B cell (primary cell): Measurements from ENCODE around the gene ST8SIA3. TPM values are rescaled to one million over a fixed set of nuclear protein-coding genes. Genes with fewer than 3 reads are reported as not detected.

Experiments
- ATAC-seq: fragments of 200-7000 bp; cut with Tn5 transposase; one replicate; pipeline ENCODE4 v1.10.0; 2021; ENCODE audit warnings: low read depth, mild to moderate bottlenecking, moderate number of reproducible peaks, moderate library complexity
- CTCF ChIA-PET: fragments of 350-600 bp; sonication (Branson Sonifier 250); formaldehyde crosslinking; loops from one replicate; lab custom pipeline; 2021; ENCODE audit warnings: antibody characterized with exemption, inconsistent platforms; lab: Charles Lee
- POLR2A ChIA-PET: fragments of 350-600 bp; sonication (Branson Sonifier 250); formaldehyde crosslinking; loops from one replicate; lab custom pipeline; 2021; ENCODE audit warnings: antibody characterized with exemption; lab: Charles Lee
- DNase-seq: peaks from one replicate; pipeline ENCODE4 v3.0.0; 2013
- H2AFZ ChIP-seq: 2 replicates; pipeline ENCODE4 v1.6.1; 2012; ENCODE audit warnings: mild to moderate bottlenecking, low read depth, low read length; ENCODE audit not compliant: insufficient read depth, poor library complexity, severe bottlenecking
- H3K27ac ChIP-seq, 2 donors: 1 replicate in 1 of 2; 2 replicates in 1 of 2; pipeline ENCODE4 v1.5.1; 2012 to 2013; ENCODE audit warnings: low read length in 2 of 2, mild to moderate bottlenecking in 2 of 2, moderate library complexity in 1 of 2
- H3K27me3 ChIP-seq, 4 experiments: fragments of 200-600 bp in 1 of 4; sonication (generic) in 1 of 4; replicated peaks in 1 of 4; 1 replicate in 2 of 4; 2 replicates in 2 of 4; pipeline versions ENCODE4 v1.6.1 to v1.7.0; 2013 to 2016; ENCODE audit warnings: low read length in 3 of 4, mild to moderate bottlenecking in 2 of 4, mixed read lengths in 1 of 4, moderate library complexity in 1 of 4; ENCODE audit not compliant: insufficient read depth in 4 of 4, control insufficient read depth in 3 of 4; ENCODE audit errors: control extremely low read depth in 1 of 4
- H3K36me3 ChIP-seq, 2 experiments: replicated peaks in 1 of 2; 1 replicate in 1 of 2; 2 replicates in 1 of 2; pipeline versions ENCODE4 v1.6.1 to v1.7.1; 2013; ENCODE audit warnings: low read length in 1 of 2; ENCODE audit not compliant: insufficient read depth in 2 of 2, control insufficient read depth in 1 of 2; ENCODE audit errors: control extremely low read depth in 1 of 2, extremely low read depth in 1 of 2
- H3K4me1 ChIP-seq, 2 donors: fragments of 200-600 bp in 1 of 2; sonication (generic) in 1 of 2; 1 replicate in 1 of 2; 2 replicates in 1 of 2; pipeline versions ENCODE4 v1.5.1 to v1.6.1; 2013 to 2017; ENCODE audit warnings: low read length in 2 of 2; ENCODE audit not compliant: control insufficient read depth in 2 of 2, insufficient read depth in 2 of 2
- H3K4me2 ChIP-seq: replicated peaks from 2 replicates; pipeline ENCODE3; 2012; ENCODE audit warnings: mild to moderate bottlenecking, low read depth, low read length; ENCODE audit not compliant: poor library complexity, severe bottlenecking
- H3K4me3 ChIP-seq, 5 experiments: fragments of 200-600 bp in 1 of 5; sonication (generic) in 1 of 5; 1 replicate in 3 of 5; 2 replicates in 2 of 5; pipeline versions ENCODE4 v1.5.1 to v1.7.0; 2011 to 2016; ENCODE audit warnings: low read length in 4 of 5, mild to moderate bottlenecking in 4 of 5, low read depth in 2 of 5, control low read depth in 1 of 5, moderate library complexity in 1 of 5; ENCODE audit not compliant: insufficient read depth in 1 of 5; ENCODE audit errors: control extremely low read depth in 1 of 5, extremely low read depth in 1 of 5
- H3K79me2 ChIP-seq: fragments of 200-600 bp; sonication (generic); one replicate; pipeline ENCODE4 v1.6.0; 2016; ENCODE audit warnings: low read length; ENCODE audit not compliant: control insufficient read depth, insufficient read depth
- H3K9ac ChIP-seq: fragments of 200-600 bp; sonication (generic); 2 replicates; pipeline ENCODE4 v1.6.1; 2017; ENCODE audit warnings: mild to moderate bottlenecking, low read length, moderate library complexity
- H3K9me3 ChIP-seq, 3 donors: one replicate each; pipeline versions ENCODE4 v1.6.1 to v1.7.1; 2013; ENCODE audit warnings: low read length in 2 of 3; ENCODE audit not compliant: control insufficient read depth in 2 of 3, insufficient read depth in 1 of 3; ENCODE audit errors: control extremely low read depth in 1 of 3
- H4K20me1 ChIP-seq: 2 replicates; pipeline ENCODE4 v1.6.0; 2012; ENCODE audit warnings: mild to moderate bottlenecking, low read length; ENCODE audit not compliant: insufficient read depth, control insufficient read depth, poor library complexity, severe bottlenecking
- H3K27ac Mint-ChIP-seq: one replicate; pipeline ENCODE4 v1.8.0; 2021; ENCODE audit warnings: mixed read lengths
- H3K27me3 Mint-ChIP-seq: one replicate; pipeline ENCODE4 v1.8.0; 2021; ENCODE audit warnings: mixed read lengths
- H3K4me1 Mint-ChIP-seq: one replicate; pipeline ENCODE4 v1.8.0; 2021; ENCODE audit warnings: mixed read lengths
- H3K4me3 Mint-ChIP-seq: one replicate; pipeline ENCODE4 v1.8.0; 2021; ENCODE audit warnings: mixed read lengths
- H3K9me3 Mint-ChIP-seq: one replicate; pipeline ENCODE4 v1.8.0; 2022; ENCODE audit warnings: mixed read lengths; ENCODE audit not compliant: insufficient read depth
- EZH2 ChIP-seq: IDR thresholded peaks from 2 replicates; pipeline ENCODE4 v1.6.1; 2012; ENCODE audit warnings: borderline replicate concordance, low read depth, mild to moderate bottlenecking, moderate library complexity, low read length; ENCODE audit not compliant: insufficient read depth, poor library complexity, severe bottlenecking
- WGBS: methylation state at CpG from one replicate; pipeline ENCODE4 v1.1.5; 2013; ENCODE audit warnings: missing lambda C conversion rate; ENCODE audit not compliant: insufficient coverage; 5-methylcytosine and 5-hydroxymethylcytosine counted together
- intact Hi-C: fragments of 100-400 bp; cut with micrococcal nuclease; formaldehyde crosslinking; loops from one replicate; pipeline ENCODE4 v1.10.0; 2022
- polyA plus RNA-seq: library from polyadenylated mRNA; depleted of rRNA; stranded (reverse); fragments of >200 nt; gene quantifications from 2 replicates; pipeline ENCODE4 v1.2.3, GENCODE V29; 2012
- total RNA-seq, 2 donors: library from RNA; stranded (reverse); fragments of 120-200 nt in 1 of 2; gene quantifications; 1 replicate in 1 of 2; 2 replicates in 1 of 2; pipeline versions ENCODE4 v1.2.3 to v1.2.4, GENCODE V29; 2013 to 2022
- TF ChIP-seq, protein P1 (sequence below): fragments of 200-600 bp; IDR thresholded peaks from one replicate; pipeline ENCODE4 v1.8.0; 2022; ENCODE audit warnings: antibody characterized with exemption, mild to moderate bottlenecking

ST8SIA3 gene
- total and polyA plus RNA-seq, 2 donors (not counting 1 experiment from before 2014, with no cell fraction given) = not detected

- ATAC-seq (no peak), DNase-seq (no peak)
- Mint-ChIP-seq H3K9me3 (no peaks in the 10 kb centered on the region), H3K4me1 (no peaks in the 10 kb centered on the region), H3K4me3 (no peak overlapping the region), H3K27ac (no peak overlapping the region), H3K27me3 (peaks cover 30% of the 10 kb centered on the region)
- Histone ChIP-seq H3K9me3 (no peaks in the 10 kb centered on the region), H3K79me2 (no peaks in the 10 kb centered on the region), H3K4me3 (no peak overlapping the region), H3K4me2 (no peak overlapping the region), H4K20me1 (no peaks in the 10 kb centered on the region), H3K9ac (no peak overlapping the region), H3K27ac (no peak overlapping the region), H2AFZ (no peak overlapping the region), H3K27me3 (peaks cover 0 to 3% (median 0%) of the 10 kb centered on the region in 4 experiments), H3K36me3 (no peaks in the 10 kb centered on the region), H3K4me1 (no peaks in the 10 kb centered on the region)
- POLR2A ChIA-PET = no interaction called here
- TF ChIP-seq, protein P1, sequence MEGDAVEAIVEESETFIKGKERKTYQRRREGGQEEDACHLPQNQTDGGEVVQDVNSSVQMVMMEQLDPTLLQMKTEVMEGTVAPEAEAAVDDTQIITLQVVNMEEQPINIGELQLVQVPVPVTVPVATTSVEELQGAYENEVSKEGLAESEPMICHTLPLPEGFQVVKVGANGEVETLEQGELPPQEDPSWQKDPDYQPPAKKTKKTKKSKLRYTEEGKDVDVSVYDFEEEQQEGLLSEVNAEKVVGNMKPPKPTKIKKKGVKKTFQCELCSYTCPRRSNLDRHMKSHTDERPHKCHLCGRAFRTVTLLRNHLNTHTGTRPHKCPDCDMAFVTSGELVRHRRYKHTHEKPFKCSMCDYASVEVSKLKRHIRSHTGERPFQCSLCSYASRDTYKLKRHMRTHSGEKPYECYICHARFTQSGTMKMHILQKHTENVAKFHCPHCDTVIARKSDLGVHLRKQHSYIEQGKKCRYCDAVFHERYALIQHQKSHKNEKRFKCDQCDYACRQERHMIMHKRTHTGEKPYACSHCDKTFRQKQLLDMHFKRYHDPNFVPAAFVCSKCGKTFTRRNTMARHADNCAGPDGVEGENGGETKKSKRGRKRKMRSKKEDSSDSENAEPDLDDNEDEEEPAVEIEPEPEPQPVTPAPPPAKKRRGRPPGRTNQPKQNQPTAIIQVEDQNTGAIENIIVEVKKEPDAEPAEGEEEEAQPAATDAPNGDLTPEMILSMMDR = no peak
- no peak for TF ChIP-seq EZH2
- CTCF ChIA-PET = no interaction called here
- intact Hi-C loops = no loop called here
Measured at GRCh38 chr18:57362714-57363113, 10.4 kb downstream of the ST8SIA3 start.

- Mint-ChIP-seq H3K4me1 (no peaks in the 10 kb centered on the region), H3K27me3 (peaks cover 45% of the 10 kb centered on the region), H3K9me3 (peaks cover 2% of the 10 kb centered on the region), H3K4me3 (no peak overlapping the region), H3K27ac (no peak overlapping the region)
- Histone ChIP-seq H4K20me1 (no peaks in the 10 kb centered on the region), H3K4me1 (no peaks in the 10 kb centered on the region), H3K9ac (no peak overlapping the region), H3K4me3 (no peak overlapping the region), H3K4me2 (no peak overlapping the region), H3K27me3 (peaks cover 0 to 3% (median 0%) of the 10 kb centered on the region in 4 experiments), H3K36me3 (no peaks in the 10 kb centered on the region), H3K27ac (no peak overlapping the region), H3K9me3 (no peaks in the 10 kb centered on the region), H2AFZ (no peak overlapping the region), H3K79me2 (no peaks in the 10 kb centered on the region)
- ATAC-seq = no peak
- DNase-seq = no peak
- POLR2A ChIA-PET = no interaction called here
- intact Hi-C loops = no loop called here
- no peak for TF ChIP-seq EZH2
- TF ChIP-seq, protein P1 = no peak
- CTCF ChIA-PET = no interaction called here
- WGBS = no CpG with 5 or more reads among the region's 2 CpGs
Measured at GRCh38 chr18:57364460-57364859, 12.1 kb downstream of the ST8SIA3 start.
